Thoracic aorta (tissue), 2 donors: ENCODE measurements around the gene PHF3. TPM values are rescaled to one million over a fixed set of nuclear protein-coding genes. Genes with fewer than 3 reads are reported as not detected.

Experiments used
- ATAC-seq: fragments of 150-250 bp; one replicate; pipeline ENCODE4 v1.8.0; 2017; ENCODE audit warnings: low read depth; ENCODE audit not compliant: insufficient number of reproducible peaks, low FRiP score
- DNase-seq: peaks from one replicate; pipeline ENCODE4 v3.0.0-alpha.2; 2020; ENCODE audit warnings: low spot score
- H3K27ac ChIP-seq, 2 donors: fragments of 200-600 bp; sonication (generic); 1 replicate in 1 of 2; 2 replicates in 1 of 2; pipeline ENCODE4 v1.5.1; 2016; ENCODE audit warnings: mild to moderate bottlenecking in 2 of 2, moderate library complexity in 2 of 2
- H3K27me3 ChIP-seq: fragments of 200-600 bp; sonication (generic); replicated peaks from 2 replicates; pipeline ENCODE4 v1.6.0; 2016; ENCODE audit warnings: mild to moderate bottlenecking; ENCODE audit not compliant: insufficient read depth
- H3K36me3 ChIP-seq: fragments of 200-600 bp; sonication (generic); one replicate; pipeline ENCODE4 v1.5.1; 2016
- H3K4me1 ChIP-seq, 2 donors: fragments of 200-600 bp; sonication (generic); 1 replicate in 1 of 2; 2 replicates in 1 of 2; pipeline versions ENCODE4 v1.5.1 to v1.6.0; 2016; ENCODE audit warnings: low read depth in 2 of 2, mild to moderate bottlenecking in 1 of 2; ENCODE audit not compliant: control insufficient read depth in 1 of 2
- H3K4me3 ChIP-seq: fragments of 200-600 bp; sonication (generic); 2 replicates; pipeline ENCODE4 v1.5.1; 2016; ENCODE audit warnings: mild to moderate bottlenecking
- H3K9me3 ChIP-seq: fragments of 200-600 bp; sonication (generic); 2 replicates; pipeline ENCODE4 v1.5.1; 2016
- CTCF ChIP-seq: fragments of 200-600 bp; sonication (generic); IDR thresholded peaks from one replicate; pipeline ENCODE4 v1.5.1; 2019; ENCODE audit warnings: antibody characterized with exemption
- total RNA-seq, 2 donors: library from RNA; depleted of rRNA; stranded (reverse); fragments of >200 nt; gene quantifications; one replicate each; pipeline versions ENCODE4 v1.1.0 to v1.2.3, GENCODE V29; 2016

Gene PHF3
- total RNA-seq, 2 donors from 2014 or later = 55.4 to 59.5 TPM

GRCh38 chr6:63611560-63611959 is 24.0 kb upstream of the PHF3 start:
- no peak for TF ChIP-seq CTCF
- Histone ChIP-seq H3K27ac (no peak overlapping the region), H3K9me3 (no peaks in the 10 kb centered on the region), H3K27me3 (peaks cover 5% of the 10 kb centered on the region), H3K4me1 (no peaks in the 10 kb centered on the region), H3K36me3 (no peaks in the 10 kb centered on the region), H3K4me3 (no peak overlapping the region)
- ATAC-seq = no peak
- DNase-seq = no peak

- H3K4me1 ChIP-seq = no peaks in the 10 kb centered on the region
- no peaks in the 10 kb centered on the region for H3K36me3 ChIP-seq
- peaks cover 5% of the 10 kb centered on the region for H3K27me3 ChIP-seq
- no peak overlapping the region for H3K27ac ChIP-seq
- ATAC-seq (no peak), DNase-seq (no peak)
- no peak for TF ChIP-seq CTCF
- no peak overlapping the region for H3K4me3 ChIP-seq
- H3K9me3 ChIP-seq = no peaks in the 10 kb centered on the region
Measured at GRCh38 chr6:63615590-63615989, 20.0 kb upstream of the PHF3 start.

- Histone ChIP-seq H3K36me3 (no peaks in the 10 kb centered on the region), H3K9me3 (no peaks in the 10 kb centered on the region), H3K27me3 (no peaks in the 10 kb centered on the region), H3K4me1 (no peaks in the 10 kb centered on the region), H3K27ac (no peak overlapping the region), H3K4me3 (no peak overlapping the region)
- TF ChIP-seq CTCF = no peak
- no peak for ATAC-seq
- DNase-seq = no peak
Measured at GRCh38 chr6:63624091-63624490, 11.5 kb upstream of the PHF3 start.

- H3K27me3 ChIP-seq = no peaks in the 10 kb centered on the region
Measured at GRCh38 chr6:63630466-63630865, 5.1 kb upstream of the PHF3 start.

GRCh38 chr6:63634630-63635029 is 972 bp upstream of the PHF3 start:
- DNase-seq = no peak
- Histone ChIP-seq H3K36me3 (no peaks in the 10 kb centered on the region), H3K27ac (no peak overlapping the region), H3K4me1 (peaks cover 25 to 32% of the 10 kb centered on the region in 2 donors), H3K9me3 (no peaks in the 10 kb centered on the region), H3K27me3 (no peaks in the 10 kb centered on the region), H3K4me3 (no peak overlapping the region)
- TF ChIP-seq CTCF = no peak
- ATAC-seq = no peak

More at GRCh38 chr6:63630466-63630865, 5.1 kb upstream of the PHF3 start:
- DNase-seq (no peak), ATAC-seq (no peak)
- Histone ChIP-seq H3K4me1 (peaks cover 0 to 6% of the 10 kb centered on the region in 2 donors), H3K36me3 (no peaks in the 10 kb centered on the region), H3K9me3 (no peaks in the 10 kb centered on the region), H3K27ac (no peak overlapping the region), H3K4me3 (no peak overlapping the region)
- TF ChIP-seq CTCF = no peak
